Stimulated activated CD8-positive, alpha-beta memory T cell treated with anti-CD3 and anti-CD28 coated beads, Interleukin-7, amount 100 ng/mL, for 24 hours (primary cell): ENCODE data around the gene GLRA1.
"Not testable (repeated sequence)": the region's sequence is repeated elsewhere in the genome, so short reads cannot be mapped to it uniquely, and the experiment has no call there.

Experiments used
- DNase-seq: peaks from one replicate; pipeline ENCODE4 v3.0.0-alpha.2; 2020; ENCODE audit warnings: low read depth

Gene GLRA1

DNA sequence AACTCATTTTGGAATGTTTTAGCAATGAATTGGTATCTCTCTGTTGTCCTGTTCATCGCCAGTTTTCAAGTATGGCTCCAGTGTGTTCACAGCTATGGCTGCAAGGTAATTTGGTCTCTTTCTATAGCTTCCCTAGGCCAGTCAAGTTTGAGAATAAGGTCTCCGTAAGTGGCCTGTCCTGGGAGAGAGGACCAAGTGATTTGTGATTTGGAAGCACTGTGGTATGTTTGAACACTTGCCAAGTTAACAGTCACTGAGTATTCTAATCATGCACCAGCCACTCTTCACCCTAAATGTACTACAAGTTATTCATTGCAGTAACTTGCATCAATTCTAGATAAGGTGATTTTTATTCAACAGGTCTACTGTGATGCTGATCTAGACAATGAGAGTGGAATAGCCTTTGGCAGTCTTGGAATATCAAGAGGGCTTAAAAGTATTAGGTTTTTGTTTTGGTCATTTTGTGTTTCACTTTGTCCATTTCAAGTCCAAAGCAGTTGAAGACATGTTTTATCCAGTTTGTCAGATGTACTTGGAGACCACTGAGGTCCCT, 111.8 kb downstream of the GLRA1 start:
- no peak for DNase-seq

DNA sequence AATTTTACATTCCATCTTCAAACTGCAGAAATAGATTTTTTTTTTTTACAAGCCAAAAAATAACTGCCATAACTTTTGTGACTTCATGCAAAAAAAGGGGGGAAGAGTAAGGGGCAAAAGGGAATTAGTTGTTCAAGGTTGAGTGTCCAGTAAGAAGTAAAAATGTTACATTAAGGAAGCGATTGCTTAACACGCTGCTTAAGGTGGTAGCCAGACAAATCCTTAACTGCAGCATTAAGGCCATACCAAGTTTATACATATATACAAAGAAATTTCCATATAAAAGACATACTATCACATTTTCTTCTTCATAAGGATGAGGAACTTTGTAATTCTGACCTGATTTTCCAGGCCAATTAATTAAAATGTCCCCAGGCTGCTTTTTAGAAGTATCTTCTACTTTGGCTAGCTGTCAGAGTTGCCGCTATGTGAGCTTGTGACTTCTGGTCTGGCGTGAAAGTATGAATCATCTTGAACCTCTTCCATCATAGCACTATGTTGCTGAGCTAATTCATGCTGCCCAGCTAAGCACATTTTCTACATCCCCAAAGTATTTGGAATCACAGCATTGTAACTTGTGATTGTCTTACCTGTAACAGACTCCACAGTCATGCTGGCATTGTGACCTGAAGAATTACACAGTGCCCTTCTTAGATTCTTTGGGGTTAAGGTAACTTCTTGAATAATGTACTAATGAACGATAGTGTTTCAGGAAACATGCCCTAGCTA, 112.9 kb downstream of the GLRA1 start:
- no peak for DNase-seq

DNA sequence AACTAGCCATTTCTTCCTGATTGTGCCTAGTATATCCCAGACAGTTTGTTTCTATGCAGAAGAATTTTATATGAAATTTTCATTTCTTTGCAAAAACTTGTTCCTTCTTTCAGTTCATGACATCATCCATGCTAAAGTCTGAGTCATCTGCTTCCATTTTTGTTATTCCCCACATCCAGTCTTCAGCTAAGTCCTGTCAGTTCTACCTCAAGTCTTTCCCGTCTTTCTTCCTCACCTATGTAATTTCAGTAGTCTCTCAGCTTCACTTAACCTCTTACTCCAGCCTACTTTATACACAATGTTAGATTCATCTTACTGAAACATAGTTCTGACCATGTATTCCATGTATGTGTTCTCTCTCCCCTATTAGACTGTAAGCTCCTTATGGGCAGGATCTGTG, 113.8 kb downstream of the GLRA1 start:
- DNase-seq = no peak

GRCh38 chr5:151810449-151810848, 114.2 kb downstream of the GLRA1 start:
- no peak for DNase-seq

GRCh38 chr5:151808451-151809169, 116.0 kb downstream of the GLRA1 start:
- DNase-seq = no peak

DNA sequence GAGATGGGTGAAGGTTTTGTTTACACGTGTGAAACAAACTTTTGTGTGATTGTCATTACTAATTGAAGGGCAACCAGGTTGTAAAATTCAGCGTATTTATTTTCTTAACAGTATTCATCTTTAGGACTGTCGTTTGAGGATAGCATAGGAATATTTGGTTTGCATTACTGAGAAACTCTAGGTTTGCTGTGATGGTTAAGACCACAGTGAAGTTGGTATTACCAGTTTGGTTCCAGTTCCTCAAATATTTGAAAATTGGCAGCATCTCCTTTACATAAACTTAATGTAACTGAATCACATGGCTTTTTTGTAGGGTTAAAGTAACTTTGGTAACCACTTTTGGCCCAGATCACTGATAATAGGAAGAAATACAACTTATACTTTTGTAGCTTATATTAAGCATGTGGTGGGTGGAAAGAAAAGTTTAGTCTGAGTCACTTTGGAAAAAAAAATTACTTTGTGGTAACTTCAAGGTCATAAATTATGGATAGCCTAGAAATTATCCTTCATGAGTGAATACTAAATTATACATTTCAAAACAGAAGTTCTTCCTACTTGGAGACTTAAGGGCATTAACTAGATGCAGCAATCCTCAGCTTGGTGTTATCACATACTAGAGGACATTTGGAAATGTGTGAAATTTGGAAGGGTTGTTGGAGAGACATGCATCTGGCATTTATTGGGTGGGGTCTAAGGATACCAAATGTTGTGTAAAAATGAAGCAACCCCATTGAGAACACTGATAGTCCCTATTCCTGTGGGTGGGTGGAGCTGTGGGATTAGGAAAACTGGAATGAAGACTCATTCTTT, 119.0 kb downstream of the GLRA1 start:
- DNase-seq = no peak

- DNase-seq = no peak
Observed at GRCh38 chr5:151800532-151800931, 124.1 kb downstream of the GLRA1 start.

DNA sequence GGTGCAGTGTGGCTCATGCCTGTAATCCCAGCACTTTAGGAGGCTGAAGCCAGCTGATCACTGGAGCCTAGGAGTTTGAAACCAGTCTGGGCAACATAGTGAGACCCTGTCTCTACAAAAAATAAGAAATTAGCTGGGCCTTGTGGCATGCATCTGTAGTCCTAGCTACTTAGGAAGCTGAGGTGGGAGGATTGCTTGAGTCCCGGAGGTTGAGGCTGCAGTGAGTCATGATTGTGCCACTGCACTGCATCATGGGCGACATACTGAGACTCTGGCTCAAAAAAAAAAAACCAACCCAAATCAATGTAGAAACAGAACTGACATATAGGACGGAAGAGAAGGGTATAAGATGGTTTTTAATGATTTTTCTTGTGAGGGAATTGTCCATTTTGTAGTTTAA, 125.2 kb downstream of the GLRA1 start:
- DNase-seq = no peak

DNA sequence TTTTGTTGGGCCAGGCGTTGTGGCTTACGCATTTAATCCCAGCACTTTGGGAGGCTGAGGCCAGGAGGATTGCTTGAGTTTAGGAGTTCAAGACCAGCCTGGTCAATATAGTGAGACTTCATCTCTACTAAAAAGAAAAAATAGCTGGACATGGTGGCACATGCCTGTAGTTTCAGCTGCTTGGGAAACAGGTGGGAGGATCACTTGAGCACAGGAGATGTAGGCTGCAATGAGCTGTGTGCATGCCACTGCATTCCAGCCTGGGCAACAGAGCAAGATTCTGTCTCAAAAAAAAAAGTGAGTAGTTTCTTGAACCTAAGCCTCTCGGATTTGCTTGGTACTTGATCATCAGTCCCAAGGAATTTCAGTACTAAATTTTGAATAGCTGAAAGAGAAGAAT, 126.0 kb downstream of the GLRA1 start:
- DNase-seq = no peak

DNA sequence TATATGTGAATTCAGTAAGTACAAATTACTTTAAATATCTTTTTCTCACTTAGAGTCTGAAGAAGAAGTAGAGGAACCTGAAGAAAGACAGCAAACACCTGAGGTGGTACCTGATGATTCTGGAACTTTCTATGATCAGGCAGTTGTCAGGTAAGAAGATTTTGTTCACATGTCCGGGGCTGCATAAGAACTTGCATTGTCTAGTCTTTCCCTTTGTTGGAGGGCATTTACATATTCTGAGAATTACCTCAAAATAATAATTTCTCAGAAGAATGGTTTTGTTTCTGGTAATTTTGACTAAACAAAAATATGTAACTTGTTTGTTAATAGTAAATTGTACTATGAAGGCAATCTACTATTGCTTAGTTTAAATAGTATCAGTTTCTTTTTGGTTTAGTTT, 129.2 kb downstream of the GLRA1 start:
- no peak for DNase-seq

DNA sequence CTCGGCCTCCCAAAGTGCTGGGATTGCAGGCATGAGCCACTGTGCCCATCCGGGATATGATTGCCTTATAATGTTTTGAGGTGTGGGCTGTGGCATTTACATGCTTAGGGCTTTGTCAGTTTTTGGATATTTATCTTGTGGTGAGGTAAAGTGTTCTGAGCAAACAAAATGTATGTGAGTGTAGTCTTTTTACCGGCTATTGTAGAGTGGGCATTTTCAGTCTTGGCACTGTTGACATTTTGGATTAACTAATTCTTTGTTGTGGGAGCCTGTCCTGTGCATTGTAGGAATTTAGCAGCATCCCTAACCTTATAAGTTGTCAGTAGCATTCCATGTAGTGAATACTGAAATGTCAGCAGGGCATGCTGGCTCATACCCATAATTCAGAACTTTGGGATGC, 131.3 kb downstream of the GLRA1 start:
- DNase-seq = no peak

GRCh38 chr5:151787817-151788216, 136.8 kb downstream of the GLRA1 start:
- DNase-seq = no peak

DNA sequence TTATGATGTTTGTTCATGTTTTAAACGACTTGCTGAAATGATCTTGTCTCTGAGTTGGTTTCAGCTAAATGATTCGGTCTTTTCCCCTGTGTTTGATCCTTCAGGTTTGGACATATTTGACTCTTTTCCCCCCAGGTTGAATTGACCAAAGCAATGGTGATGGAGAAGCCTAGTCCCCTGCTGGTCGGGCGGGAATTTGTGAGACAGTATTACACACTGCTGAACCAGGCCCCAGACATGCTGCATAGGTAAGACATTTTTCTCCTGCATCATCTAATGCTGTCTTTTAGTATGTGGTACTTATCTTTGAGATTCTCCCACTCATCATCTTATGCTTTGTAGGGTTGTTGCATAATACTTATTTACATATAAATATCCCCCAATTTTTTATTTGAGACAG, 138.2 kb downstream of the GLRA1 start:
- DNase-seq = no peak

DNA sequence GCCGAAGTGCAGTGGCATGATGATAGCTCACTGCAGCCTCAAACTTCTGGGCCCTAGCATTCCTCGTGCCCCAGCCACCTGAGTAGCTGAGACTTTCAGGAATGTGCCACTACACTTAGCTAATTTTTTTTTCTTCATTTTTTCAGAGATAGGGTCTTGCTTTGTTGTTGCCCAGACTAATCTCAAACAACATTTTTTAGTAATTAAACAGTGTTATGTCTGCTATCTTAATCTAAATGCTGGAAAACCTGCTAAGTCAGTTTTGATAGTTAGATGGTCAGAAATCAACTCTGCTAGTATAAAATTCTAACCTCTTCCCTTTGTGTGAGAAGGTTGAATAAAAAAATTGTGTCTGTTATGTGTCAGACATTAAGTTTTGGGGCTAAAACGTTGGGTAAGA, 140.5 kb downstream of the GLRA1 start:
- DNase-seq = no peak

DNA sequence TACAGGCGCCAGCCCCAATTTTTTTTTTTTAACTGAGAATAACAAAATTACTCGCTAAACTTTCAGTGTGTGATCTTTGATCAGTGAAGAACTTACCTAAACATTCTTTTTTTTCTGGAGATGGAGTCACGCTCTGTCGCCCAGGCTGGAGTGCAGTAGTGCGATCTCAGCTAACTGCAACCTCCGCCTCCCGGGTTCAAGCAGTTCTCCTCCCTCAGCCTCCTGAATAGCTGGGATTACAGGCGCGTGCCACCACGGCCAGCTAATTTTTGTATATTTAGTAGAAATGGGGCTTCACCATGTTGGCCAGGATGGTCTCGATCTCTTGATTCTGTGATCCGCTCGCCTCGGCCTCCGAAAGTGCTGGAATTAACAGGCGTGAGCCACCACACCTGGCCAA, 141.0 kb downstream of the GLRA1 start:
- not testable (repeated sequence) for DNase-seq

DNA sequence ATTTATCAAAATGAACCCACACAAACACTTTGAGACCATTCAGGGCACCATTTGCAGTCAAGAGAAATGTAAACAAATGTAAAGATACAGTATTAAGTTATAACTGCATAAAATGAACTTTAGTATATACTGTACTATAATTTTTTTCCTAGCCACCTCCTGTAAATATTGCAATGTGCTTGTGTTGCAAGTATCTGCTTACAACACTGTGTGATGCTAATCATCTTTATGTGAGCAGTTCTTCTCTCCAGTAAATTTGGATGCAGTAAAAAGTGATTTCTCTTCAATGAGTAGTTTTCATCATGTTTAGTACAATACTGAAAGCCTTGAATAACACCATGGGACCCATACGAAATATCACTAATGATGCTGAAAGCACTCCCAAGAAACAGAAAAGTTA, 143.4 kb downstream of the GLRA1 start:
- no peak for DNase-seq

DNA sequence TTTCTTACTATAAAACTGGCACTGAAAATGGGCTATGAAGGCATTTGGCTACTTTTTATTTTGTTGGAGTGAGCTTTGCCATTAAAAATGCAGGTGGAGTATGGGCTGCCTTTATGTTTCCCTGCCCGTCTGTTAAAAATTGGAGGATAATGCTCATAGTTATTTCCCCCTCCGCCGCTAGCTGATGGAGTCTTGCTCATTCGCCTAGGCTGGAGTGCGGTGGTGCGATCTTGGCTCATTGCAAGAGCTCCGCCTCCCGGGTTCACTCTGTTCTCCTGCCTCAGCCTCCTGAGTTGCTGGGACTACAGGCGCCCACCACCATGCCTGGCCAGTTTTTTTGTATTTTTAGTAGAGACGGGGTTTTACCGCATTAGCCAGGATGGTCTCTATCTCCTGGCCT, 144.3 kb downstream of the GLRA1 start:
- no peak for DNase-seq

DNA sequence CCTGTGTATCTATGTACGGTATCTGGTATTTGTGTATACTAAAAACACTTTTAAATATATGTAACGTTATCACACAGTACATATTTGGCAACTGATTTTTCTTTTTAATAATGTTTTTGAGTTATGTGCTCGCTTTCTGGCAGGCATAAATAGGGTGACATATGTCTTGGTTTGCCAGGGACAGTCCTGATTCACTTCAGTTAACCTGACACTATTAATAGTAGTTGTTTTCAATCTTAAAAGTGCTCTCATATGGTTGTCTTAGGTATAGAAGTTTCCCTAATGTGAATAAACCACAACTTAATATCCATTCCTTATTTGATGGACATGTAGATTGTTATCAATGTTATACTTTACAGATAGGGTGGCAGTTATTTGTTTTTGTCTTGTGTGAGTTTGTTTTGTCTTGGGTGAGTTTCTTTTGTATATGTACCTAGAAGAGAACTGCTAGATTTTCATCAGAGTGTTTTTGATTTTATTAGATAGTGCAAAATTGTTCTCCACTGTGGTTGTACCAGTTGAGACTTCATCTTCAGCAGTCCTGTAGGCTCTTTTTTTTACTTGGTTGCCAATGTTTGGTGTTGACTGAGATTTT, 145.0 kb downstream of the GLRA1 start:
- no peak for DNase-seq

DNA sequence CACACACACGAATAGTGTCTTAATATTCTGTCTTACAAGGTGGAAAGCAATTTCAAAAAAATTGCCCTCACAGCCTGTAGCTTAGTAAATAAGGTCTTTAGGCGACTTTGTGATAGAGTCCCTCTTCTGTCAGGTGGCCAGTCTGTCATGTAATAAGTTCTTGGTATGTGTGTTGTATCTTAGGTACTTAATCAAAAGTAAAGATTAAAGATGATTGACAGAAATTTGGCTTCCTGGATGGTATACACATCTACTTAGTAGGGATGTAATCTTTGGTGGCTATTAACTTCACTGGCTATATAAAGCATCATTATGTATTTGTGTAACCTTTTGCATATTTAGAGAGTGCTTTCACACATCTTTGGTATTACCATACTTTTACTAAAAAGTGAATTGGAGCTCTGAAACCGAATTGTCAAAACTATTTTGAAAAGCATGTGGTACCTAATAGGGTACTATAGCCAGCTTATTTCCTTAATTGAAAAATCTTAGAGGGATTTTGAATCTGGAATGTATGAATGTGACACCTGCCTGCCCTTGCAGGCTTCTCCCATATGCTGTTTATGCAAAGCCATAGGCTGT, 149.5 kb downstream of the GLRA1 start:
- no peak for DNase-seq

GRCh38 chr5:151773951-151774350, 150.7 kb downstream of the GLRA1 start:
- DNase-seq = no peak

- DNase-seq = no peak
Observed at GRCh38 chr5:151772846-151773561, 151.6 kb downstream of the GLRA1 start.
